ENCODE data around the gene CLEC4M.
"Not testable (repeated sequence)": the region's sequence is repeated elsewhere in the genome, so short reads cannot be mapped to it uniquely, and the experiment has no call there.

CLEC4M gene

GRCh38 chr19:7744199-7744786, 18.8 kb upstream of the CLEC4M start:
- Histone ChIP-seq H3K36me3 (no peaks in the 10 kb centered on the region), H3K27me3 (no peaks in the 10 kb centered on the region), H3K4me3 (ENCODE audit: low read depth, low read length) (no peak overlapping the region), H3K4me1 (no peaks in the 10 kb centered on the region), H3K9me3 (no peaks in the 10 kb centered on the region; the same call in none of the 2 replicates)
- no peak for TF ChIP-seq CTCF (IDR thresholded peaks at IDR 0.05; ENCODE audit: low read depth, low read length)
- DNase-seq = no peak

GRCh38 chr19:7744871-7745650, 18.0 kb upstream of the CLEC4M start:
- H3K9me3 ChIP-seq = no peaks in the 10 kb centered on the region; the same call in none of the 2 replicates
- H3K36me3 ChIP-seq = no peaks in the 10 kb centered on the region
- H3K4me1 ChIP-seq = no peaks in the 10 kb centered on the region
- no peak overlapping the region for H3K4me3 ChIP-seq (ENCODE audit: low read depth, low read length)
- DNase-seq = no peak
- TF ChIP-seq CTCF (IDR thresholded peaks at IDR 0.05; ENCODE audit: low read depth, low read length) = no peak
- no peaks in the 10 kb centered on the region for H3K27me3 ChIP-seq

- H3K36me3 ChIP-seq; H3K9me3 ChIP-seq; H3K27me3 ChIP-seq; H3K4me3 ChIP-seq (ENCODE audit: low read depth, low read length); H3K4me1 ChIP-seq; DNase-seq: not testable (repeated sequence)
Observed at GRCh38 chr19:7746306-7746705, 16.7 kb upstream of the CLEC4M start.

- Histone ChIP-seq H3K27me3 (no peaks in the 10 kb centered on the region), H3K4me3 (ENCODE audit: low read depth, low read length) (no peak within 1 kb of the TSS)
Observed at GRCh38 chr19:7746903-7747884, 15.8 kb upstream of the CLEC4M start, which contains the start of gene CD209. TSS of gene CD209 (minus strand) at chr19:7747534. CDS start at chr19:7747511, 23 bp downstream.

GRCh38 chr19:7748171-7748570, 14.9 kb upstream of the CLEC4M start:
- no peak for DNase-seq
- Histone ChIP-seq H3K9me3 (no peaks in the 10 kb centered on the region; the same call in none of the 2 replicates), H3K4me1 (no peaks in the 10 kb centered on the region), H3K4me3 (ENCODE audit: low read depth, low read length) (no peak overlapping the region), H3K36me3 (no peaks in the 10 kb centered on the region), H3K27me3 (no peaks in the 10 kb centered on the region; the same call in 1 of the 2 replicates)
- TF ChIP-seq CTCF (IDR thresholded peaks at IDR 0.05; ENCODE audit: low read depth, low read length) = no peak

More at GRCh38 chr19:7746903-7747884, 15.8 kb upstream of the CLEC4M start, which contains the start of gene CD209:
- Histone ChIP-seq H3K9me3 (no peaks in the 10 kb centered on the region; the same call in none of the 2 replicates), H3K4me1 (no peaks in the 10 kb centered on the region), H3K36me3 (no peaks in the 10 kb centered on the region)
- no peak for DNase-seq
- no peak for TF ChIP-seq CTCF (IDR thresholded peaks at IDR 0.05; ENCODE audit: low read depth, low read length)

- Histone ChIP-seq H3K36me3 (no peaks in the 10 kb centered on the region), H3K4me1 (no peaks in the 10 kb centered on the region), H3K4me3 (ENCODE audit: low read depth, low read length) (no peak overlapping the region), H3K27me3 (no peaks in the 10 kb centered on the region; the same call in 1 of the 2 replicates), H3K9me3 (no peaks in the 10 kb centered on the region; the same call in none of the 2 replicates)
- TF ChIP-seq CTCF (IDR thresholded peaks at IDR 0.05; ENCODE audit: low read depth, low read length) = no peak
- no peak for DNase-seq
Observed at GRCh38 chr19:7748756-7749155, 14.3 kb upstream of the CLEC4M start.
